GM18508 (cell line): ENCODE data around the gene SEBOX.

ENCODE experiments used
- ATAC-seq: cut with Tn5 transposase; IDR thresholded peaks from one replicate; pipeline ENCODE4 v1.9.1; 2021; ENCODE audit warnings: moderate number of reproducible peaks; ENCODE audit not compliant: insufficient read depth, unreplicated experiment

SEBOX gene

DNA sequence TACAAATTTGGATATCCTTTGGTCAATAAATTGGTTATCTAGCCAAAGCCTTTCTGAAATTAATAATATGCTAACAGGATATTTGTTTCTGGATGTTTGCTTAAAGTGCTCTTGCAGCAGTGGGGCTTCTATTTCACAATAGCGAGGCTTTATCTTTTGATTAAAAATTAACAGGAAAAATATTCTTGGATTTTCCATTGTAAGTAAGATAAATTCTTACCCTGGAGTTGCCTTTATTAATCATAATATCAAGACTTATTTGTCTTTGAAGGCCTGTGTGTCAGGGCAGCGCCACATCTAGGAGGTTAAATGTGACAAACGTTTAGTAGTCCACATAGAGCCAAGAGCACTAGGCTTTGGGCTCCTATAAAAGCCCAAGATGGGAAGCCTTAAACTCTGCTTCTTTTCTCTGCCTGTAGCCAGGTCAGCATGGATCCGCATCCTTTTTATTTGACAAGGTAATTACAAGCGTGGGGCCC is 40.7 kb downstream of the SEBOX start:
- no peak for ATAC-seq

DNA sequence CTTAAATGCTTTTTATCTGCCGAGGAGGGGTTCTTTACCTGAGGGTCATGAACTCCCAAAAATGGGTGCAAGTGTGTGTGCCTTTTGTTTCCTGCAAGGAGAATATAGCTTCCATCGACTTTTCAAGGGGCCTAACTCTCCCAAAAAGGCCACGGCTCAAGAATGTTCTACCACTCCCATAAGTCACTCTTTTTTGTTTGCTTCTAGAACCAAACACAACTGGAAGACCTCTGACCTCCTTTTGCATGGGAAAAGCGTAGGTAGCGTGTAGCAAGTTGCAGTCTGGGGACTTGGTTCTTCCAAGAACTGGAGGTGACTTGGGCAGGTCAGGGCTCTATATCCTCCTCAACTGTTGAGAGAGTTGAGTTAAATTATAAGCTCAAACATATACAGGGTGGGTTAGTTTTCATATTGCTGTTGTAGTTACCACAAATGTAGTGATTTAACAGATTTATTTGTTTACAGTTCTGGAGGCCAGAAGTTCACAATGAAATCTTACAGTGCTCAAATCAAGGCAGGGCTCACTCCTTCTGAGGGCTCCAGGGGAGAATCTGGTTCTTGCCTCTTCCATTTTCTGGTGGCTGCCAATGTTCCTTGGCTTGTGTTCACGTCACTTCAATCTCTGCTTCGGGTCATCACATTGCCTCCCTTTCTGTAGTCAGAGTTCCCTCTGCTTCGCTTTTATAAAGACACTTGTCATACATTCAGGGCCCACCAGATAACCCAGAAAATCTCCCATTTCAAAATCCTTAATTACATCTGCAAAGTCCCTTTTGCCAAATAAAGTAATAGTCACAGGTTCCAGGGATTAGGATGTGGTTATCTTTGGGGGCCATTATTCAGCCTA is 44.6 kb downstream of the SEBOX start:
- no peak for ATAC-seq

- no peak for ATAC-seq
These were observed 45.4 kb downstream of the SEBOX start for GRCh38 chr17:28319598-28319935.

- peak; percentile 83 for ATAC-seq
These were observed 46.0 kb downstream of the SEBOX start, which contains the start of gene TMEM97 for GRCh38 chr17:28318759-28319597. Gene TMEM97 (plus strand): TSS chr17:28319200. CDS start chr17:28319240, 40 bp downstream.

- ATAC-seq: peak; percentile 7
These were observed 46.8 kb downstream of the SEBOX start for GRCh38 chr17:28317966-28318758.

DNA sequence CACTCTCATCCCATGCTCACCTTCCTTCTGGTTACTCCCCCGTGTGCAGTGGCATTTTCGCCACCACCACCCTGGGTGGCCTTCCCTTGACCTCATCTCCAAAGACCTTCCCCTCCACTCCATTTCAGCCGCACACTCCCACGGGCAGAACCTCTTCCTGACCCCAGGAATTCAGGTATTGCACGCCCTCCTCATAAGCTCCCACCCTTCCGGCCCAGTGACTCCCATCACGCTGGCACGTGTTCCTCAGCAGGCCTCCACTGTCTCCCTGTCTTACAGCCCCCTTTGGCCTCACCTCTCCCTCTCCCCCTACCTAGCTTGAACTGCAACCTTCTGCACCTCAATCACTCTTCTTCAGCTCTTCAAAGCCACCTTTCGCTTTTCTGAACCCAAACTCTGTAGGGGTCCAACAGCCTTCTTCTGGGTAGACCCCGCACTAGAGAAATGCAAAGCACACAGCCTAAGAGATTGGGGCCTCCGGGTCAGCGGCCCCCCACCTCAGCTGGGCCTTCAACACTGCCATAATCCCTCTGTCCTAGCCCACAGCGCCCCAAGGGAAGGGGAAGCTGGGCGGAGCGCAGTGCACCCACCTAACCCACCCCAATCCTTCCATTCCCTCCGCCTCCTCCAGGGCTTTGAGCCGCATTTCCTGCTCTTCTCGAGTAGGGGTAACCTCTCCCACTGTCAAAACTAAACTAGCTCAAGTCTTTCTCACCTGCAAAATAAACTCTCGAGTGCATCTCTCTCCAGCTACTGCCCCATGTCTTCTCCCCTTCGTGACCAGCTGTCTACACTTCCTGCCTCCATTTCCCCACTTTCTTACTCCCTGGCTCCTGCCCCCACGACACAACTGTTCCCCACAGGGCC is 47.7 kb downstream of the SEBOX start:
- no peak for ATAC-seq

DNA sequence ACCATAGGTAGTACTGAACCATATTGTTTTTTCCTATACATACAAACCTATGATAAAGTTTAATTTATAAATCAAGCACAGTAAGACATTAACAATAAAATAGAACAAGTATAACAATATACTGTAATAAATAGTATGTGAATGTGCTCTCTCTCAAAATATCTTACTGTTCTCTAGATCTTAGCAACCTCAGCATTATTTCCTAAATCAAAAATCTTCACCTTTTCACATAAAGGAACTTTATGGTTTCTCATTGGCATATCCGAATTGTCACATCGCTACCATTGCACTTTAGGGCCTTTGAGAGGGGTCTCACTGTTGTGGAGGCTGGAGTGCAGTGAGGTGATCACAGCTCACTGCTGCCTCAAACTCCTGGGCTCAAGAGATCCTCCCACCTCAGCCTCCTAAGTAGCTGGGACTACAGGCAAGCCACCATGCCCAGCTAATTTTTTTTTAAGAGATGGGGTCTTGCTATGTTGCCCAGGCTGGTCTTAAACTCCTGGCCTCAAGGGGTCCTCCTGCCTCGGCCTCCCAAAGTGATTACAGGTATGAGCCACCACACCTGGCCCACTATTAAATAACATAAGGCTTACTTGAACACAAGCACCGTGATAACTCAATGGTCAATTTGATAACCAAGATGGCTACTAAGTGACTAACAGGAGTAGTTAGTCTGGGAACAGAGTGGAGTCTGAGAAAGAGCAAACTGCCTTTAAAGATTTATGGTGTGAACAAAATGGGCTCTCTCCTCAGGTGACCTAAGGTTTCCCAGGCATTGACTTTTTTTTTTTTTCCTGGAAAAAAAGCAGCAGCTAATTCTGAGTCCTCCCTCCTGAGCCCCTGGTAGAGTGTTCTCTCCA is 48.9 kb downstream of the SEBOX start:
- ATAC-seq: no peak

GRCh38 chr17:28313841-28314240 is 51.2 kb downstream of the SEBOX start:
- ATAC-seq: no peak
